ENCODE measurements around the gene NKX6-2.

GRCh38 chr10:132832186-132832969 is 46.4 kb upstream of the NKX6-2 start:
- no peak for TF ChIP-seq POLR2A (IDR thresholded peaks at IDR 0.05; ENCODE audit: low read depth, low read length)
- no peak for TF ChIP-seq TBL1XR1 (IDR thresholded peaks at IDR 0.05; ENCODE audit: low read depth, low read length)
- no peak for TF ChIP-seq USF1 (IDR thresholded peaks at IDR 0.05; ENCODE audit: borderline replicate concordance, extremely low read length, insufficient read depth, low read depth, low read length)
- no peak for TF ChIP-seq RAD21 (IDR thresholded peaks at IDR 0.05; ENCODE audit: insufficient read depth, low read depth, low read length)
- no peak for TF ChIP-seq CEBPB (IDR thresholded peaks at IDR 0.05; ENCODE audit: borderline replicate concordance in 1 of 2, low read depth in 2 of 2, low read length in 2 of 2)
- TF ChIP-seq MAX (IDR thresholded peaks at IDR 0.05; ENCODE audit: low read depth, low read length), result no peak
- no peak for TF ChIP-seq CREM (IDR thresholded peaks at IDR 0.05; ENCODE audit: low read depth)
- no peak for TF ChIP-seq GABPA (IDR thresholded peaks at IDR 0.05; ENCODE audit: low read depth)
- TF ChIP-seq EZH2 (IDR thresholded peaks at IDR 0.05; ENCODE audit: borderline replicate concordance, control insufficient read depth, low read depth, low read length), result no peak

Measured in GM12878 (cell line).